HepG2 (cell line): Measurements from ENCODE around the gene ERCC6L2. TPM values are rescaled to one million over a fixed set of nuclear protein-coding genes. Genes with fewer than 3 reads are reported as not detected.

Source experiments
- ATAC-seq: fragments of 200-7000 bp; cut with Tn5 transposase; 3 replicates; pipeline ENCODE4 v1.9.1; 2020; ENCODE audit warnings: mild to moderate bottlenecking, moderate library complexity
- BruUV-seq: library from RNA; stranded (reverse); fragments of 400-500 nt; replicated peaks from 2 replicates; lab custom pipeline; 2021; lab: Mats Ljungman, UMichigan
- CTCF ChIA-PET: fragments of 300-600 bp; formaldehyde crosslinking; extraction: SDS; loops from one replicate; lab custom pipeline; 2021; ENCODE audit warnings: low total read pairs, inconsistent platforms, low intra/inter-chr PET ratio; lab: Yijun Ruan, JAX
- POLR2A ChIA-PET: fragments of 350-600 bp; sonication (Branson Sonifier 250); formaldehyde crosslinking; loops from one replicate; lab custom pipeline; 2020; ENCODE audit warnings: antibody characterized with exemption, inconsistent platforms; lab: Yijun Ruan, JAX
- DNase-seq: peaks from one replicate; pipeline ENCODE4 v3.0.0-alpha.2; 2015; ENCODE audit warnings: low spot score
- FAIRE-seq: peaks from 3 replicates; lab custom pipeline; 2011; peaks lifted over from hg19 to GRCh38; lab: Jason Lieb, UNC
- H2AFZ ChIP-seq: one replicate; pipeline ENCODE4 v1.6.1; 2011; ENCODE audit warnings: low read length, inconsistent platforms
- H3K27ac ChIP-seq: fragments of 300-600 bp; 3 replicates; pipeline ENCODE4 v1.8.0; 2011; ENCODE audit warnings: mixed run types, mild to moderate bottlenecking, mixed read lengths, low read length, inconsistent platforms; ENCODE audit not compliant: insufficient read depth; ENCODE audit errors: extremely low read length
- H3K27me3 ChIP-seq, 2 experiments: fragments of 200-600 bp in 1 of 2; 2 replicates in 1 of 2; 3 replicates in 1 of 2; pipeline versions ENCODE4 v1.6.0 to v1.8.0; 2011; ENCODE audit warnings: low read length in 2 of 2, mild to moderate bottlenecking in 2 of 2, moderate library complexity in 2 of 2, inconsistent platforms in 1 of 2; ENCODE audit not compliant: insufficient read depth in 2 of 2, control insufficient read depth in 1 of 2
- H3K36me3 ChIP-seq, 2 experiments: fragments of 200-600 bp in 1 of 2; replicated peaks in 1 of 2; 2 replicates in 1 of 2; 3 replicates in 1 of 2; pipeline versions ENCODE4 v1.5.1 to v1.8.0; 2011; ENCODE audit warnings: low read length in 2 of 2, inconsistent platforms in 1 of 2; ENCODE audit not compliant: insufficient read depth in 2 of 2, control insufficient read depth in 1 of 2
- H3K4me1 ChIP-seq: 2 replicates; pipeline ENCODE4 v1.5.1; 2012; ENCODE audit warnings: low read length, inconsistent platforms; ENCODE audit not compliant: insufficient read depth
- H3K4me2 ChIP-seq: 2 replicates; pipeline ENCODE4 v1.6.0; 2011; ENCODE audit warnings: low read depth, low read length, inconsistent platforms
- H3K4me3 ChIP-seq, 3 experiments: fragments of 200-600 bp in 1 of 3; sonication (generic), shearing (Covaris generic) in 1 of 3; replicated peaks in 1 of 3; 2 replicates each; pipeline ENCODE4 v1.5.1; 2011 to 2016; ENCODE audit warnings: low read length in 3 of 3, inconsistent platforms in 2 of 3, low read depth in 2 of 3, mild to moderate bottlenecking in 2 of 3, control low read depth in 1 of 3, mixed read lengths in 1 of 3; ENCODE audit not compliant: insufficient read depth in 1 of 3
- H3K79me2 ChIP-seq: one replicate; pipeline ENCODE4 v1.6.1; 2011; ENCODE audit warnings: low read length, inconsistent platforms; ENCODE audit not compliant: insufficient read depth
- H3K9ac ChIP-seq: 2 replicates; pipeline ENCODE4 v1.6.0; 2011; ENCODE audit warnings: mild to moderate bottlenecking, low read depth, low read length, inconsistent platforms; ENCODE audit not compliant: insufficient read depth
- H3K9me3 ChIP-seq: 2 replicates; pipeline ENCODE4 v1.5.1; 2012; ENCODE audit warnings: mild to moderate bottlenecking, low read length
- H4K20me1 ChIP-seq: 2 replicates; pipeline ENCODE4 v1.6.0; 2011; ENCODE audit warnings: inconsistent platforms, mild to moderate bottlenecking, low read length, moderate library complexity; ENCODE audit not compliant: insufficient read depth
- JUND ChIP-seq: sonication (generic); formaldehyde crosslinking; IDR thresholded peaks from 2 replicates; pipeline ENCODE4 v1.8.0; 2022; ENCODE audit warnings: mild to moderate bottlenecking, missing genetic modification reagents
- PLRG1 ChIP-seq: fragments of 450-650 bp; conservative IDR thresholded peaks from 2 replicates; pipeline ENCODE4 v1.6.1; 2016
- SCMH1 ChIP-seq: sonication (generic); formaldehyde crosslinking; IDR thresholded peaks from 2 replicates; pipeline ENCODE4 v1.9.0; 2021; ENCODE audit warnings: missing genetic modification reagents, mild to moderate bottlenecking, borderline replicate concordance
- ZBTB25 ChIP-seq: IDR thresholded peaks from 2 replicates; pipeline ENCODE4 v1.6.1; 2018; ENCODE audit warnings: missing genetic modification reagents
- ZNF563 ChIP-seq: sonication (generic); formaldehyde crosslinking; IDR thresholded peaks from 2 replicates; pipeline ENCODE4 v1.8.0; 2022; ENCODE audit warnings: mild to moderate bottlenecking, moderate library complexity, missing genetic modification reagents
- ZNF670 ChIP-seq: sonication (generic); formaldehyde crosslinking; IDR thresholded peaks from 2 replicates; pipeline ENCODE4 v1.8.0; 2022; ENCODE audit warnings: mild to moderate bottlenecking, missing genetic modification reagents, borderline replicate concordance
- WGBS: methylation state at CpG from one replicate; pipeline ENCODE4 v1.1.6; 2017; ENCODE audit warnings: low lambda C conversion rate; 5-methylcytosine and 5-hydroxymethylcytosine counted together
- in situ Hi-C: cut with HindIII; loops from 2 replicates; pipeline ENCODE4 v1.10.0; 2017; ENCODE audit warnings: low pct_unique_long_range_greater_than_20kb; ENCODE audit not compliant: extremely low pct_ligation_motif_present
- intact Hi-C: fragments of 100-400 bp; cut with micrococcal nuclease; formaldehyde crosslinking; loops from one replicate; pipeline ENCODE4 v1.10.0; 2022; ENCODE audit not compliant: unreplicated experiment
- polyA plus RNA-seq, 8 experiments: library from polyadenylated mRNA; depleted of rRNA in 3 of 8; stranded (reverse) in 7 of 8; unstranded in 1 of 8; fragments of >200 nt; fragmentation: Illumina TruSeq in 4 of 8; extraction: Trizol in 4 of 8; gene quantifications; 2 replicates each; pipeline versions ENCODE4 v1.2.1 to v1.2.3, GENCODE V29; 2011 to 2016; ENCODE audit warnings: low read depth in 4 of 8, missing spikeins in 1 of 8, mixed read lengths in 1 of 8; ENCODE audit not compliant: insufficient read depth in 1 of 8
- total RNA-seq, 5 experiments: library from RNA; depleted of rRNA; stranded (reverse); fragments of >200 nt; fragmentation: Illumina TruSeq; extraction: Trizol; gene quantifications; 2 replicates each; pipeline ENCODE4 v1.2.3, GENCODE V29; 2016; ENCODE audit warnings: low read depth in 1 of 5
- TF ChIP-seq, protein P1 (sequence below): sonication (generic); formaldehyde crosslinking; IDR thresholded peaks from 2 replicates; pipeline ENCODE4 v1.9.0; 2021; ENCODE audit warnings: mild to moderate bottlenecking, missing genetic modification reagents

Gene ERCC6L2
- total and polyA plus RNA-seq, 2 of the 13 experiments (the other 11 are each of a cell fraction or from before 2014, with no cell fraction given): 13.4 to 45.9 TPM

- TF ChIP-seq ZBTB25: no peak
Observed at GRCh38 chr9:95974389-95974788, 98.9 kb downstream of the ERCC6L2 start (continued).

- ATAC-seq (no peak), FAIRE-seq (no peak), DNase-seq (no peak)
- Histone ChIP-seq H3K36me3 (peaks cover 5 to 16% of the 10 kb centered on the region in 2 experiments; a peak in 3 of 5 replicates), H2AFZ (no peak overlapping the region), H3K27me3 (no peaks in the 10 kb centered on the region), H3K27ac (no peak overlapping the region), H4K20me1 (no peaks in the 10 kb centered on the region), H3K79me2 (no peaks in the 10 kb centered on the region), H3K4me1 (no peaks in the 10 kb centered on the region), H3K9me3 (no peaks in the 10 kb centered on the region), H3K4me2 (no peak overlapping the region), H3K4me3 (no peak overlapping the region), H3K9ac (no peak overlapping the region)
- ChIA-PET POLR2A (no interaction called here), CTCF (no interaction called here)
- BruUV-seq: no TSS peak
- intact Hi-C loops: no loop called here
- TF ChIP-seq JUND (CRISPR knock-in tag): no peak
- TF ChIP-seq, protein P1, sequence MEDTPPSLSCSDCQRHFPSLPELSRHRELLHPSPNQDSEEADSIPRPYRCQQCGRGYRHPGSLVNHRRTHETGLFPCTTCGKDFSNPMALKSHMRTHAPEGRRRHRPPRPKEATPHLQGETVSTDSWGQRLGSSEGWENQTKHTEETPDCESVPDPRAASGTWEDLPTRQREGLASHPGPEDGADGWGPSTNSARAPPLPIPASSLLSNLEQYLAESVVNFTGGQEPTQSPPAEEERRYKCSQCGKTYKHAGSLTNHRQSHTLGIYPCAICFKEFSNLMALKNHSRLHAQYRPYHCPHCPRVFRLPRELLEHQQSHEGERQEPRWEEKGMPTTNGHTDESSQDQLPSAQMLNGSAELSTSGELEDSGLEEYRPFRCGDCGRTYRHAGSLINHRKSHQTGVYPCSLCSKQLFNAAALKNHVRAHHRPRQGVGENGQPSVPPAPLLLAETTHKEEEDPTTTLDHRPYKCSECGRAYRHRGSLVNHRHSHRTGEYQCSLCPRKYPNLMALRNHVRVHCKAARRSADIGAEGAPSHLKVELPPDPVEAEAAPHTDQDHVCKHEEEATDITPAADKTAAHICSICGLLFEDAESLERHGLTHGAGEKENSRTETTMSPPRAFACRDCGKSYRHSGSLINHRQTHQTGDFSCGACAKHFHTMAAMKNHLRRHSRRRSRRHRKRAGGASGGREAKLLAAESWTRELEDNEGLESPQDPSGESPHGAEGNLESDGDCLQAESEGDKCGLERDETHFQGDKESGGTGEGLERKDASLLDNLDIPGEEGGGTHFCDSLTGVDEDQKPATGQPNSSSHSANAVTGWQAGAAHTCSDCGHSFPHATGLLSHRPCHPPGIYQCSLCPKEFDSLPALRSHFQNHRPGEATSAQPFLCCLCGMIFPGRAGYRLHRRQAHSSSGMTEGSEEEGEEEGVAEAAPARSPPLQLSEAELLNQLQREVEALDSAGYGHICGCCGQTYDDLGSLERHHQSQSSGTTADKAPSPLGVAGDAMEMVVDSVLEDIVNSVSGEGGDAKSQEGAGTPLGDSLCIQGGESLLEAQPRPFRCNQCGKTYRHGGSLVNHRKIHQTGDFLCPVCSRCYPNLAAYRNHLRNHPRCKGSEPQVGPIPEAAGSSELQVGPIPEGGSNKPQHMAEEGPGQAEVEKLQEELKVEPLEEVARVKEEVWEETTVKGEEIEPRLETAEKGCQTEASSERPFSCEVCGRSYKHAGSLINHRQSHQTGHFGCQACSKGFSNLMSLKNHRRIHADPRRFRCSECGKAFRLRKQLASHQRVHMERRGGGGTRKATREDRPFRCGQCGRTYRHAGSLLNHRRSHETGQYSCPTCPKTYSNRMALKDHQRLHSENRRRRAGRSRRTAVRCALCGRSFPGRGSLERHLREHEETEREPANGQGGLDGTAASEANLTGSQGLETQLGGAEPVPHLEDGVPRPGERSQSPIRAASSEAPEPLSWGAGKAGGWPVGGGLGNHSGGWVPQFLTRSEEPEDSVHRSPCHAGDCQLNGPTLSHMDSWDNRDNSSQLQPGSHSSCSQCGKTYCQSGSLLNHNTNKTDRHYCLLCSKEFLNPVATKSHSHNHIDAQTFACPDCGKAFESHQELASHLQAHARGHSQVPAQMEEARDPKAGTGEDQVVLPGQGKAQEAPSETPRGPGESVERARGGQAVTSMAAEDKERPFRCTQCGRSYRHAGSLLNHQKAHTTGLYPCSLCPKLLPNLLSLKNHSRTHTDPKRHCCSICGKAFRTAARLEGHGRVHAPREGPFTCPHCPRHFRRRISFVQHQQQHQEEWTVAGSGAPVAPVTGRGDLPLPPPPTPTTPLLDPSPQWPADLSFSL (CRISPR knock-in tag): no peak
- no peak for TF ChIP-seq ZNF563 (CRISPR knock-in tag)
- TF ChIP-seq ZNF670 (CRISPR knock-in tag): no peak
- no peak for TF ChIP-seq PLRG1
- no peak for TF ChIP-seq SCMH1 (CRISPR knock-in tag)
- 96% methylated on average over 1 of the region's 1 CpG for WGBS
- in situ Hi-C loops: no loop called here
Observed at GRCh38 chr9:95977371-95977770, 101.9 kb downstream of the ERCC6L2 start.
